HG02678 (cell line): Measurements from ENCODE around the gene SH2D6.
"Not testable (repeated sequence)": the region's sequence is repeated elsewhere in the genome, so short reads cannot be mapped to it uniquely, and the experiment has no call there.

Source experiments
- ATAC-seq: cut with Tn5 transposase; IDR thresholded peaks from one replicate; pipeline ENCODE4 v1.9.1; 2021; ENCODE audit warnings: mild to moderate bottlenecking, moderate library complexity; ENCODE audit not compliant: unreplicated experiment

The SH2D6 gene

DNA sequence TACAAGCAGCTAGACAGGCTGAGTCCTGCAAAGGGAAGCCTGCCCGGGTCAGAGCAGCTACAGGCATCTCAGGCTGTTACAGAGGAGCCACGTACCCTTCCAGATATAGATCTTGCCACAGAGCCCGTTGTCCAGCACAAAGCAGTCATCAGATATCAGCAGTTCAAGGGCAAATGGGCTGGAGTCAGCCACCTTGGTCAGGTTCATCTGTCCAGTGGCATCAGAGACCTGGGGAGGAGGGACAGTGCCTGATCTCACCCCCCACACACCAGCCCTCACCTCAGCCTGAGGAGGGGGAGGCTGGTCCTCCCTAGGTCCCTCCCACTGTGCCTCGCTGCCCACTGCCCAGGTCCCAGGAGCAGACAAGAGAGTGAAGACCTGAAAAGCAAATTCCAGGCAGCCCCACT, 20.6 kb upstream of the SH2D6 start:
- ATAC-seq = no peak

DNA sequence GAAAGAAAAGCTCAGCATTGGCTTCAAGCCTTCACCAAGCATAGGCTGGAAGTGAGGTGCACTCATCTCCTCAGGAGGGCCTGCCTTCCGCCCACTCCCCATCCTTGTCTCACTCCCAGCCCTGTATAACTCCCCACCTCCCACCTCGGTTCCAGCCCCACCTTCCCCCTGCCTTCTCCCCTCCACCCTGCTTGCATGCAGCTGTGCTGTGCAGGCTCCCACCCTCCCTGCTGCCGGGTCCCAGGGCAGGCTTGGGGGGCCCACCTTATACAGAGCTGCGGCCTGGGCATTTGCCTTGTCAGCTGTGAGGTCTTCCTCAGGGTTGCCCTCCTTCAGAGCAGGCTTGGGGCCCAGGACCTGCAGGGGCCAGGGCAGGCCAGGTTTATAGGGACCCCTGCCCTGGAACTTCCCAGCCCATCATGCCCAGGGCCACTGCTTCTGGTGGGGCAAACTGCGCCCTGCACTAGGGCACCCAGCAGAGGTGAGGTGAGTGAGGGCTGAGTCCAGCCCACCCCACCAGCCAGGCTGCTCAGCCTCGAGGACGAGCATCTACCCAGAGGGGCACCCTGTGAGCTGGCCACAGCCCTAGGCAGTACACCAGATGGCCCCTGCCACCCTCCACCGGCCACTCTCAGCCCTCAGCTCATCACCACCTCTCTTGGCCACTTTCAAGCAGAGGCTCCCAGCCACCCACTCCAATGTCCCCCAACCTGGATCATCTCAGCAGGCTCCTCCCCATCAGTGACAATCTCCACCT, 19.9 kb upstream of the SH2D6 start:
- ATAC-seq = no peak

- no peak for ATAC-seq
These were observed 19.4 kb upstream of the SH2D6 start for GRCh38 chr2:85399183-85399455.

DNA sequence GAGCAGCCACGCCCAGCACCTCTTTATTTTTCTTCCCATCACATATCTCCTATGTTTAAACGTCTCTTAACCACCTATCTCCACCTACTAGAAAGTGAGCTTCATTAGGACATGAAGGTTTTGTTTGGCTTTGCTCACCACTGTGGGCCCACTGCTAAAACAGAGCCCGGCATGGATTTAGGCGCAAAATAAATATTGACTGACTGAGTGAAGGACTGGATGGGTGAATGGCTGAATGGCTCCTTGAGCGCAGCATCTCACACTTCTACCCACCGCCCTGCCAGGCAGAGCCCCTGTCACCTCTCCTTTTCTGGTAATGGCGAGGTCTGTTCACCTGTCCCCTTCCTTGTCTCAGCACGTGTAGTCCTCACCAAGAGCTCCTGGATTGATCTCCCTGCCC, 18.5 kb upstream of the SH2D6 start:
- no peak for ATAC-seq

- ATAC-seq = no peak
These were observed 17.7 kb upstream of the SH2D6 start for GRCh38 chr2:85400541-85401463.

- no peak for ATAC-seq
These were observed 17.1 kb upstream of the SH2D6 start for GRCh38 chr2:85401464-85401805.

DNA sequence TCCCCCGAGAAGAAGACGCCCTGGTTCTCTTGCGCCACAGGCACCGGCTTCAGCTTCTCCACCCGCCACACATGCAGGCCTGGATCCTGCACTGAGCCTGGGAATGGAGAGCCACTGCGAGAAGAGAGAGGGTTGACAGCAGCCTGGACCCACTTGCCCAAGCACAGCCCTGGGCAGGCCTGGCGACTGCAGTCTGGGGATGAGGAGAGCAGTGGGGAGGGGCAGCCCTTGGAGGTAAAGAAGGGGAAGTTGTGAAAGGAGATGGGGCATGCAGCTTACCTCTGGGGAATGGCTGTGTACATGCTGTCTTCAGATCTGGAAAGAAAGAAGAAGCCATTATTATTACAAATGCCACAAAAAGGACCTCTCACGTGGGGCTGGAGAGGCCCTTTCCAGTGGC, 16.7 kb upstream of the SH2D6 start:
- ATAC-seq = no peak

DNA sequence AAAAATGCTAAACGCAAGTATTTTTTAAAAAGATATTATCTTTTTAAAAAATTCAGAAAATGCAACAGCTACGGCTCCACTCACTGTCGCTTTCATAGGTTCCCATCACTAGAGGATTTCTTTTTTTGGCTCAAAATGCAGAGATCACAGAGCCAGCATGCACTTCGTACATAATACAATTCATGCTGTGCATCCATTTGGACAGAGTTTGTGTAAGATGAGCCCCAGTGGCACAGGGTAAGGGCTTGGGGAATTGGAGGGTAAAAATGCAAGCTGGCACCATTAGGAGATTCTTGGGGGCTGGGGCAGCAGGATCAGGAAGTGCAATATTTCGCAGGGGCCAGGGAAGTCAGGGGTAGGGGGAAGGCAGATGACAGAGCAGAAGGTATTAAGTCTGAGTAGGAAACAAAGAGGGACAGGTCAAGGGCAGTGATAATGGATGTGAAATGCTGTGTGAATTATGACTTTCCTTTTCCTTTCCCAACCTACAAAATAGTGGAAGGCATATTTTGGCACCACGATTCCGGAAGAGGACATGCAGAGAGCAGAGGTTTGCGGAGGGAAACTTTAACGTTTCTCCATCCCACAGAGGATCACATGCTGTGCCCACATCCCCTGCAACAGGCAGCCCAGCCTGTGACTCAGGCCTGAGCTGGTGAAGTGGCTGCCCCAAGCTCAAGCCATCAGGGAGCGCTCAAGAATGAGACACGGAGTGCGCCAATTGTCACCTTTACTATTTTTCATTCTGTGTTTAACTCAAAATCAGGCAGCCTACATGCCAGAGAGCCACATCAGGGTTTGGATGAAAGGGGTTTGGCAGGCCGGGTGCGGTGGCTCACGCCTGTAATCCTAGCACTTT, 13.1 kb upstream of the SH2D6 start:
- peak; percentile 56 for ATAC-seq

- peak; percentile 59 for ATAC-seq
These were observed 8.5 kb upstream of the SH2D6 start, which contains the start of gene CAPG for GRCh38 chr2:85409845-85410583. Gene CAPG (minus strand): TSS chr2:85410366. CDS start chr2:85402145, 8,221 bp downstream.

DNA sequence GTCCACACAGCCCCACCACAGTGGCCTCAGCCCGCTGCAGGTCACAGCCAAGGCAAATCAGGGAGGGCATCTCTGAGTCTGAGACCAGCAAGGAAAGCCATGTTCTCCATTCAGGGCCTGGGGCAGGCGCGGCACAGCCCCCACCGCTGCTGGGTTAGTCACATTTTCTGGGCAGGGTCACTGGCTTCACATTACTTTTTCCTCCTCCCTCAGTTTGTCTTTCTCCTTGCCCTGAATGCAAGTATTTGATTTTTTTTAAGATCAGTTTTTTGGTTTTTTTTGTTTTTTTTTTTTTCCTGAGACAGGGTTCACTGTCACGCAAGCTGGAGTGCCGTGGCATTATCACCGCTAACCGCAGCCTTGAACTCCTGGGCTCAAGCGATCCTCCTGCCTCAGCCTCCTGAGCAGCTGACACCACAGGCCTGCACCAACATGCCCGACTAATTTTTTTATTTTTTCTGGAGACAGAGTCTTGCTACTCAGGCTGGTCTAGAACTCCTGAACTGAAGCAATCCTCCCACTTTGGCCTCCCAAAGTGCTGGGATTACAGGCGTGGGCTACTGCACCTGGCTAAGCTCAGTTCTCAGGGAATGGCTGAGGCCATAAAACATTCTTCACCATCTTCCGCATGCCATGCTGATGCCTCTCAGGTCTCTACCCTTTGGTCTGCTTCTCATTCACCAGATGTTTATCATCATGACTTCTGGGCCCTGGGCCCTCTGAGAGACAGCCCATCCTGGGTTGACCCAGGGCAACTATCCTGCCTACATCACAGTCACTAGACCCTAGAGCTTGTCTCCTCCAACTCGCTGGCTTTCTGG, 7.7 kb upstream of the SH2D6 start:
- no peak for ATAC-seq

- ATAC-seq = no peak
These were observed 7.1 kb upstream of the SH2D6 start for GRCh38 chr2:85411405-85411748.

DNA sequence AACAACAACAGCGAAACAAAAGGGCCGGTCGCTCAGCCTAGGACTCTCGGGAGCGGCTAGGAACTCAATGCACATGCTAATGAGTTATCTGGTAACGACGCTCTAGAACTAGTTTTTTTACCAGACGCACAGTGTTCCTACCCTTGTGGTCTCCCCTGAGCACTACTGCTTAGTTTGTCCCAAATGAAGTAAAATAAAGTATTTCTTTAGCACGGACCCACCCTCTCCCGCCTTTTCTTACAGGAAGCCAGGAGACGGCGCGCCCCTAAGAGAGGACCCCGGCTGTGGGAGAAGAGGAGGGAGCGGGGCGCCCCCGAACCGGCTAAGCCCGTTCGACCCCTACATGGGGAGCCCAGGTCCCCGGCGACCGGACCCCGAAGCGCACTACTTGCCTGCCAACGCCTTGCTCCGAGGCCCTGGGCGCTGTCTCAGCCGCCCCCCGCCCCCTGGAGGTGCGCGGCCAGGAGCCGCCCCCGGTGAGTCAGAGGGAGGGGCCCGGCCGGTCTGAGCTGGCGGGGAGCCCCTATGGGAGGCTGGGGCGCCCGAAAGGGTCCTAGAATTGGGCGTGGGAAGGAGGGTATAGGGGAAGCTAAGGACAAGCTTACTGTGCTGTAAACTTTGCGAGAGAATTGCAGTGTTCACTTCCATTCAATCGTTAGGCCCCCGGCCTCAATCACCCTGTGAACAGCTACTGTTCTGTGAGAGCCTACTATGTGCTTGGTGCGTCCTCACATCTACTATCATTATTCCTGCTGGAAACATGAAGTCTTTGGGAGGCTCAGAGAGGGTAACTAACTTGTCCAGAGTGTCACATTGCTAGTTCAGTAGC, 4.7 kb upstream of the SH2D6 start:
- no peak for ATAC-seq

DNA sequence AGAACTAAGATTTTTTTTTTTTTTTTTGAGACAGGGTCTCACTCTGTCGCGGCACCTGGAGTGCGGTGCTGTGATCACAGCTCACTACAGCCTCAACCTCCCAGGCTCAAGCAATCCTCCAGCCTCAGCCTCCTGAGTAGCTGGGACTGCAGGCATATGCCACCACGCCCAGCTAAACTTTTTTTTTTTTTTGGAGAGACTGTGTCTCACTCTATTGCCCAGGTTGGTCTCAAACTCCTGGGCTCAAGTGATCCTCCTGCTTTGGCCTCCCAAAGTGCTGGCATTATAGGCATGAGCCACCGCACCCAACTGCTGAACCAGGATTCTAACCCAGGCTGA, 4.1 kb upstream of the SH2D6 start:
- not testable (repeated sequence) for ATAC-seq

DNA sequence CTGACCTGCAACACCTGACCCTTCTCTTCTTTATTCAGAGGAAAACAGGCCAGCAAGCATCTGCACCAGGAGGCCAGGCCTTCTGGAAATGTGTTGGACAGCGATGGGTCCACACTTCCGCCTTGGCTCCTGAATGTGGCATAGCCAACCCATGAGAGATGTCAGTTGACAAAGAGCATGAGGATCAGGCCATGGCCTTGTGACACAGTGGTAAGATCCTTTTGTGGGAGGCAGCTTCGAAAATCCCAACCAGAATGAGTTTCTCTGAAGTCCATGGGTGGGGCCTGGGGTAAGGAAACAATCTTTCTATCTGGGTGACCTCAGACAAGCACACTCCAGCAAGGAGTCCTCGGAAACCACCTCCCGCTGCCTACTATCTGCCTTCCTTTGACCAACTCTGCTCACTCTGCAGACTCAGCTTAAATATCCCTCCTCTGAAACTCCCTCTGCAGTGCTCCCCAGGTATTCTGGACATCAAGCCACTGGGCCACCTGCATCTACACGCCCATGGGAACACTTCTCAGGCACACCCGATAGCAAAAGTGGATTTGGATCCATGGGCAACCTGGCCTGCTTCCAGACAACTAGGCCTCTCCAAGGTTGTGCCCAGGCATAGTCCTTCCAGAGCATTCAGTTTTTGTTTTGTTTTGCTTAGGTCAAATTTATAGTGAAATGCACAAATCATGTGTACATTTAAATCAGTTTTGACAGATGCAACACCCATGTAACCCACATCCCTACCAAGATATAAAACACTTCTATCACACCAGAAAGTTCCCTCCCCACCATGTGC, 3.6 kb upstream of the SH2D6 start:
- no peak for ATAC-seq

- ATAC-seq = no peak
These were observed 2.4 kb upstream of the SH2D6 start for GRCh38 chr2:85415980-85416650.

DNA sequence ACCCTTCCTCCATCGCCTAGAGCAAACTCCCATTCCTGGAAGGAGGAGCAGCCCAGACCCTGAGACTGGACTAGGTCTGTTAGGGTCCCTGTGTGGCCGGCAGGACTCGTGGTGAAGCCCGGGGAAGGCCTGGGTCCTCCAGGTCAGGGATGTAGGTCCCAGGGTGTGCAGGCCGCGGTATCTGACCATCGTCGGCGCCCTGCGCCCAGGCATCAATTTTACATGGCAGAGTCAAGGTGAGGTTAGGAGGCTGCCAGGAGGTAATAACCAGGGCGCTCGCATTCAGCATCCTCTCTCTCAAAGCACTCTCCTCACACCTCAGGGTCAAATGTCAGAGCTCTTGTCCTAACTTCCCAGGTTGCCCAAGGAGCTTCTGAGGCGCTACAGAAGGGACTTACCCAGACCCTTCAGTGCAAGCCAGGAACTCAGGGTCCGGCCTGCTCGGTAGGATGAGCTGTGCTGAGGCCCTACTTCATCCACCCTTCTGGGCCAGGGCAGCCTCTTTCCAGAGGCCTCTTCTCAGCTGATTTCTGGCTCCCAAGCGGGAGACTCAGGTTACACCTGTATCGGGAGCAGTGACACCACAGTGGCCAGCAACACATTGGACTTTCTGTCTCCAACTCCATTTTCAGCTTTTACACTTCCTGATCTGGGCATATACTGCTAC, 628 bp downstream of the SH2D6 start:
- ATAC-seq = no peak

GRCh38 chr2:85420536-85421259, 2.2 kb downstream of the SH2D6 start:
- peak; percentile 66 for ATAC-seq
